Measurements from ENCODE around the gene MTERF1. TPM values are rescaled to one million over a fixed set of nuclear protein-coding genes. Genes with fewer than 3 reads are reported as not detected.

MTERF1 gene
- polyA plus RNA-seq, 1 donor (not counting 4 experiments of a cell fraction or from before 2014, with no cell fraction given): 18.9 TPM

- Histone ChIP-seq H3K79me2 (ENCODE audit: control insufficient read depth, insufficient read depth, low read length) (no peaks in the 10 kb centered on the region), H3K4me3 (ENCODE audit: control insufficient read depth in 2 of 3, extremely low read depth in 1 of 3, insufficient read depth in 2 of 3, low read depth in 1 of 3, low read length in 3 of 3) (no peak overlapping the region), H3K27me3 (ENCODE audit: control insufficient read depth, extremely low read depth, insufficient read depth, low read length) (no peaks in the 10 kb centered on the region), H3K36me3 (ENCODE audit: control insufficient read depth in 2 of 2, extremely low read depth in 1 of 2, insufficient read depth in 2 of 2, low read length in 2 of 2) (no peaks in the 10 kb centered on the region), H3K4me2 (ENCODE audit: control insufficient read depth, extremely low read depth, insufficient read depth, low read depth, low read length) (no peak overlapping the region), H3K9ac (ENCODE audit: control insufficient read depth, extremely low read depth, insufficient read depth, low read length) (no peak overlapping the region), H3K9me1 (ENCODE audit: control insufficient read depth, extremely low read depth, insufficient read depth, low read length) (no peaks in the 10 kb centered on the region), H3K9me3 (ENCODE audit: control insufficient read depth, low read depth, low read length) (no peaks in the 10 kb centered on the region), H3K27ac (ENCODE audit: control insufficient read depth, insufficient read depth, low read length) (no peak overlapping the region), H2AFZ (ENCODE audit: control insufficient read depth, low read length) (no peak overlapping the region), H4K20me1 (ENCODE audit: control insufficient read depth, extremely low read depth, insufficient read depth, low read length) (no peaks in the 10 kb centered on the region), H3K4me1 (ENCODE audit: control insufficient read depth, extremely low read depth, insufficient read depth, low read length) (no peaks in the 10 kb centered on the region)
- dilution Hi-C loops (cut with MboI; ENCODE audit: extremely low pct_ligation_motif_present, low sequenced_read_pairs): no loop called here
- DNase-seq (ENCODE audit: low read depth, low spot score) (no peak), FAIRE-seq (no peak)
- no peak for TF ChIP-seq EZH2 (IDR thresholded peaks at IDR 0.05; ENCODE audit: low read length)
Observed at GRCh38 chr7:91912494-91912893, 32.0 kb upstream of the MTERF1 start.

- Histone ChIP-seq H3K4me2 (ENCODE audit: control insufficient read depth, extremely low read depth, insufficient read depth, low read depth, low read length) (no peak overlapping the region), H3K79me2 (ENCODE audit: control insufficient read depth, insufficient read depth, low read length) (no peaks in the 10 kb centered on the region), H3K36me3 (ENCODE audit: control insufficient read depth in 2 of 2, extremely low read depth in 1 of 2, insufficient read depth in 2 of 2, low read length in 2 of 2) (no peaks in the 10 kb centered on the region), H2AFZ (ENCODE audit: control insufficient read depth, low read length) (no peak overlapping the region), H3K4me1 (ENCODE audit: control insufficient read depth, extremely low read depth, insufficient read depth, low read length) (no peaks in the 10 kb centered on the region), H3K9me3 (ENCODE audit: control insufficient read depth, low read depth, low read length) (no peaks in the 10 kb centered on the region), H3K27me3 (ENCODE audit: control insufficient read depth, extremely low read depth, insufficient read depth, low read length) (no peaks in the 10 kb centered on the region), H3K4me3 (ENCODE audit: control insufficient read depth in 2 of 3, extremely low read depth in 1 of 3, insufficient read depth in 2 of 3, low read depth in 1 of 3, low read length in 3 of 3) (no peak overlapping the region), H3K9ac (ENCODE audit: control insufficient read depth, extremely low read depth, insufficient read depth, low read length) (no peak overlapping the region), H3K27ac (ENCODE audit: control insufficient read depth, insufficient read depth, low read length) (no peak overlapping the region), H3K9me1 (ENCODE audit: control insufficient read depth, extremely low read depth, insufficient read depth, low read length) (no peaks in the 10 kb centered on the region), H4K20me1 (ENCODE audit: control insufficient read depth, extremely low read depth, insufficient read depth, low read length) (no peaks in the 10 kb centered on the region)
- dilution Hi-C loops (cut with MboI; ENCODE audit: extremely low pct_ligation_motif_present, low sequenced_read_pairs): no loop called here
- FAIRE-seq: no peak
- no peak for DNase-seq (ENCODE audit: low read depth, low spot score)
- TF ChIP-seq EZH2 (IDR thresholded peaks at IDR 0.05; ENCODE audit: low read length) (no peak), CTCF (optimal IDR thresholded peaks at IDR 0.05 in 1 of 3, IDR thresholded peaks at IDR 0.05 in 1 of 3, conservative IDR thresholded peaks at IDR 0.05 in 1 of 3; ENCODE audit: extremely low read depth in 1 of 3, insufficient read depth in 2 of 3, low read length in 3 of 3) (no peak)
Observed at GRCh38 chr7:91911121-91911520, 30.6 kb upstream of the MTERF1 start.

GRCh38 chr7:91910171-91910570, 29.7 kb upstream of the MTERF1 start:
- H4K20me1 ChIP-seq (ENCODE audit: control insufficient read depth, extremely low read depth, insufficient read depth, low read length): no peaks in the 10 kb centered on the region
- no peak overlapping the region for H3K4me2 ChIP-seq (ENCODE audit: control insufficient read depth, extremely low read depth, insufficient read depth, low read depth, low read length)
- no peaks in the 10 kb centered on the region for H3K79me2 ChIP-seq (ENCODE audit: control insufficient read depth, insufficient read depth, low read length)
- H3K27ac ChIP-seq (ENCODE audit: control insufficient read depth, insufficient read depth, low read length): no peak overlapping the region
- H3K4me3 ChIP-seq (ENCODE audit: control insufficient read depth in 2 of 3, extremely low read depth in 1 of 3, insufficient read depth in 2 of 3, low read depth in 1 of 3, low read length in 3 of 3): no peak overlapping the region
- no peak for TF ChIP-seq CTCF (optimal IDR thresholded peaks at IDR 0.05 in 1 of 3, IDR thresholded peaks at IDR 0.05 in 1 of 3, conservative IDR thresholded peaks at IDR 0.05 in 1 of 3; ENCODE audit: extremely low read depth in 1 of 3, insufficient read depth in 2 of 3, low read length in 3 of 3)
- TF ChIP-seq EZH2 (IDR thresholded peaks at IDR 0.05; ENCODE audit: low read length): no peak
- no peaks in the 10 kb centered on the region for H3K9me3 ChIP-seq (ENCODE audit: control insufficient read depth, low read depth, low read length)
- no peak for FAIRE-seq
- no peaks in the 10 kb centered on the region for H3K9me1 ChIP-seq (ENCODE audit: control insufficient read depth, extremely low read depth, insufficient read depth, low read length)
- H3K36me3 ChIP-seq (ENCODE audit: control insufficient read depth in 2 of 2, extremely low read depth in 1 of 2, insufficient read depth in 2 of 2, low read length in 2 of 2): no peaks in the 10 kb centered on the region
- no peaks in the 10 kb centered on the region for H3K27me3 ChIP-seq (ENCODE audit: control insufficient read depth, extremely low read depth, insufficient read depth, low read length)
- H2AFZ ChIP-seq (ENCODE audit: control insufficient read depth, low read length): no peak overlapping the region
- no peak for DNase-seq (ENCODE audit: low read depth, low spot score)
- no peak overlapping the region for H3K9ac ChIP-seq (ENCODE audit: control insufficient read depth, extremely low read depth, insufficient read depth, low read length)
- dilution Hi-C loops (cut with MboI; ENCODE audit: extremely low pct_ligation_motif_present, low sequenced_read_pairs): no loop called here
- no peaks in the 10 kb centered on the region for H3K4me1 ChIP-seq (ENCODE audit: control insufficient read depth, extremely low read depth, insufficient read depth, low read length)
